Skin of body (tissue), 1 donor: ENCODE measurements around the gene ETV2. TPM values are rescaled to one million over a fixed set of nuclear protein-coding genes. Genes with fewer than 3 reads are reported as not detected.

Source experiments
- total RNA-seq: library from RNA; depleted of rRNA; stranded (reverse); fragments of >200 nt; gene quantifications from one replicate; pipeline ENCODE4 v1.2.3, GENCODE V29; 2014

ETV2 gene
- total RNA-seq, 1 donor from 2014 or later = 0.79 TPM

Other genes starting within 250 kb of the ETV2 start
- gene FFAR2, start 193.5 kb upstream of the ETV2 start, total RNA-seq = 0.99 TPM
- 579 TPM for gene KRTDAP, start 151.3 kb upstream of the ETV2 start, total RNA-seq
- 456 TPM for gene DMKN, start 128.1 kb upstream of the ETV2 start, total RNA-seq
- gene SBSN, start 113.4 kb upstream of the ETV2 start, total RNA-seq = 197 TPM
- gene GAPDHS, start 108.3 kb upstream of the ETV2 start, total RNA-seq = 0.20 TPM
- 41.2 TPM for gene TMEM147, start 96.1 kb upstream of the ETV2 start, total RNA-seq
- gene ATP4A, start 78.1 kb upstream of the ETV2 start, total RNA-seq = not detected
- not detected for gene PMIS2, start 55.6 kb upstream of the ETV2 start, total RNA-seq
- 6.9 TPM for gene HAUS5, start 29.0 kb upstream of the ETV2 start, total RNA-seq
- 21.8 TPM for gene RBM42, start 12.7 kb upstream of the ETV2 start, total RNA-seq
- 238 TPM for gene COX6B1, start 6.6 kb downstream of the ETV2 start, total RNA-seq
- 0.49 TPM for gene UPK1A, start 24.8 kb downstream of the ETV2 start, total RNA-seq
- gene ZBTB32, start 62.8 kb downstream of the ETV2 start, total RNA-seq = not detected
- 11.8 TPM for gene KMT2B, start 76.3 kb downstream of the ETV2 start, total RNA-seq
- 1.2 TPM for gene IGFLR1, start 100.7 kb downstream of the ETV2 start, total RNA-seq
- 5.9 TPM for gene U2AF1L4, start 103.7 kb downstream of the ETV2 start, total RNA-seq
- gene PSENEN, start 103.9 kb downstream of the ETV2 start, total RNA-seq = 10.1 TPM
- 4.2 TPM for gene LIN37, start 106.8 kb downstream of the ETV2 start, total RNA-seq
- 18.4 TPM for gene HSPB6, start 115.3 kb downstream of the ETV2 start, total RNA-seq
- gene PROSER3, start 116.4 kb downstream of the ETV2 start, total RNA-seq = 4.5 TPM
- gene ARHGAP33, start 133.8 kb downstream of the ETV2 start, total RNA-seq = 5.1 TPM
- gene PRODH2, start 171.1 kb downstream of the ETV2 start, total RNA-seq = not detected
- gene NPHS1, start 210.8 kb downstream of the ETV2 start, total RNA-seq = not detected
- gene KIRREL2, start 215.2 kb downstream of the ETV2 start, total RNA-seq = 0.10 TPM
- 3.0 TPM for gene APLP1, start 226.8 kb downstream of the ETV2 start, total RNA-seq